T-cell (primary cell): ENCODE data around the gene PLOD2. TPM values are rescaled to one million over a fixed set of nuclear protein-coding genes. Genes with fewer than 3 reads are reported as not detected.

ENCODE experiments used
- ATAC-seq, 4 experiments: fragments of 200-7000 bp in 3 of 4; fragments of 150-1000 bp in 1 of 4; cut with Tn5 transposase; replicated peaks in 1 of 4; 1 replicate in 3 of 4; 2 replicates in 1 of 4; pipeline ENCODE4 v1.10.0; 2021; ENCODE audit warnings: moderate library complexity in 3 of 4, mild to moderate bottlenecking in 2 of 4, moderate number of reproducible peaks in 1 of 4
- CTCF ChIA-PET, 2 donors: fragments of 300-600 bp; sonication (Branson Sonifier 250); formaldehyde crosslinking; loops; one replicate each; lab custom pipeline; 2022; ENCODE audit warnings: antibody characterized with exemption in 2 of 2; lab: Charles Lee
- POLR2A ChIA-PET, 2 donors: fragments of 300-600 bp; sonication (Branson Sonifier 250); formaldehyde crosslinking; loops; one replicate each; lab custom pipeline; 2022; ENCODE audit warnings: antibody characterized with exemption in 2 of 2; lab: Charles Lee
- DNase-seq, 35 experiments: peaks; one replicate each; pipeline versions ENCODE4 v3.0.0 to v3.0.0-alpha.2; 2013 to 2023
- H3K27ac ChIP-seq: one replicate; pipeline ENCODE4 v1.5.1; 2013; ENCODE audit warnings: low read length
- H3K27me3 ChIP-seq, 2 experiments: replicated peaks in 1 of 2; 1 replicate in 1 of 2; 2 replicates in 1 of 2; pipeline versions ENCODE4 v1.6.1 to v1.7.0; 2013; ENCODE audit warnings: low read length in 1 of 2, mixed read lengths in 1 of 2; ENCODE audit not compliant: control insufficient read depth in 2 of 2, insufficient read depth in 2 of 2; ENCODE audit errors: extremely low read depth in 1 of 2
- H3K36me3 ChIP-seq, 2 donors: 1 replicate in 1 of 2; 2 replicates in 1 of 2; pipeline versions ENCODE4 v1.6.1 to v1.7.0; 2013; ENCODE audit warnings: low read length in 1 of 2; ENCODE audit not compliant: control insufficient read depth in 2 of 2, insufficient read depth in 1 of 2; ENCODE audit errors: extremely low read depth in 1 of 2
- H3K4me1 ChIP-seq, 2 experiments: 1 replicate in 1 of 2; 2 replicates in 1 of 2; pipeline versions ENCODE4 v1.6.1 to v1.7.0; 2013; ENCODE audit warnings: low read length in 2 of 2, mixed read lengths in 1 of 2; ENCODE audit not compliant: insufficient read depth in 2 of 2, control insufficient read depth in 1 of 2; ENCODE audit errors: extremely low read depth in 1 of 2
- H3K4me3 ChIP-seq, 2 donors: 1 replicate in 1 of 2; 2 replicates in 1 of 2; pipeline versions ENCODE4 v1.5.1 to v1.7.0; 2013; ENCODE audit warnings: mild to moderate bottlenecking in 2 of 2, low read length in 1 of 2, moderate library complexity in 1 of 2; ENCODE audit not compliant: control insufficient read depth in 1 of 2; ENCODE audit errors: extremely low read depth in 1 of 2
- H3K9me3 ChIP-seq: 2 replicates; pipeline ENCODE4 v1.7.0; 2013
- H3K27ac Mint-ChIP-seq, 2 donors: one replicate each; pipeline ENCODE4 v1.8.0; 2020 to 2021; ENCODE audit warnings: mild to moderate bottlenecking in 2 of 2, mixed read lengths in 2 of 2
- H3K27me3 Mint-ChIP-seq, 2 donors: one replicate each; pipeline ENCODE4 v1.8.0; 2021 to 2022; ENCODE audit warnings: mixed read lengths in 2 of 2
- H3K36me3 Mint-ChIP-seq: one replicate; pipeline ENCODE4 v1.8.0; 2021; ENCODE audit warnings: mixed read lengths
- H3K4me1 Mint-ChIP-seq, 3 donors: one replicate each; pipeline ENCODE4 v1.8.0; 2020 to 2022; ENCODE audit warnings: mixed read lengths in 3 of 3, mild to moderate bottlenecking in 1 of 3
- H3K4me3 Mint-ChIP-seq, 3 donors: one replicate each; pipeline ENCODE4 v1.8.0; 2020 to 2022; ENCODE audit warnings: mild to moderate bottlenecking in 3 of 3, mixed read lengths in 3 of 3, moderate library complexity in 3 of 3
- H3K9me3 Mint-ChIP-seq, 3 donors: one replicate each; pipeline ENCODE4 v1.8.0; 2020 to 2022; ENCODE audit warnings: mixed read lengths in 3 of 3
- WGBS: methylation state at CpG from one replicate; pipeline ENCODE4 v1.1.5; 2013; ENCODE audit warnings: missing lambda C conversion rate; ENCODE audit not compliant: insufficient coverage; 5-methylcytosine and 5-hydroxymethylcytosine counted together
- total RNA-seq, 35 experiments: library from RNA in 6 of 35; stranded (reverse) in 6 of 35; fragments of 120-200 nt in 1 of 35; gene quantifications; one replicate each; pipeline versions ENCODE4 v1.2.1 to v1.2.4 and lab custom pipeline; 2013 to 2026

The PLOD2 gene
- total RNA-seq, 5 donors from 2014 or later (not counting 1 experiment from before 2014, with no cell fraction given) = 0.28 to 0.63 (median 0.46) TPM; not detected in 1

DNA sequence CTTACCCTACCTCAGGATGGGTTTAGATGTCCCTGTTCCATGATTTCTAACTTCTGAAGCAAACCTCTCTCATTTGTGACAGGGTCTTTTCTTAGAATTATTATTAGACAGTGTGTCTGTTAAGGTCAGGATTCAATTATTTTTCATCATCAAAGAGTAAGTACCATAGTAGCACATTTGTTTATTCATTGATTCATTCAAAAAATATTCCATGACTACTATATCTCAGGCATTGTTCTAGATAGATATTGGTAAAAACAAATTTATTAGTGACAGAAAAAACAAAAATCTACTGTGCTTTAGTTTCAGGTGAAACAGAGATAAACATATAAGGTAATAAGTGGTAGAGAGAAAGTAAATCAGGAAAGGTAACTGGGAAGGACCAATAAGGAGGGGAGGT is 3.5 kb upstream of the PLOD2 start:
- no peak overlapping the region for H3K27ac ChIP-seq
- POLR2A ChIA-PET = no interaction called here
- peaks cover 0 to 6% of the 10 kb centered on the region in 2 experiments for H3K4me1 ChIP-seq
- DNase-seq (no peak), ATAC-seq (no peak)
- H3K9me3 ChIP-seq = no peaks in the 10 kb centered on the region
- peaks cover 8 to 19% (median 11%) of the 10 kb centered on the region in 3 donors for H3K4me1 Mint-ChIP-seq
- CTCF ChIA-PET = no interaction called here
- H3K4me3 ChIP-seq = no peak overlapping the region
- H3K36me3 Mint-ChIP-seq = no peaks in the 10 kb centered on the region
- H3K27ac Mint-ChIP-seq = no peak overlapping the region
- H3K27me3 Mint-ChIP-seq = peaks cover 28 to 43% of the 10 kb centered on the region in 2 donors
- H3K36me3 ChIP-seq = no peaks in the 10 kb centered on the region
- no peak overlapping the region for H3K4me3 Mint-ChIP-seq
- no peaks in the 10 kb centered on the region for H3K9me3 Mint-ChIP-seq
- H3K27me3 ChIP-seq = peaks cover 2 to 24% of the 10 kb centered on the region in 2 experiments

DNA sequence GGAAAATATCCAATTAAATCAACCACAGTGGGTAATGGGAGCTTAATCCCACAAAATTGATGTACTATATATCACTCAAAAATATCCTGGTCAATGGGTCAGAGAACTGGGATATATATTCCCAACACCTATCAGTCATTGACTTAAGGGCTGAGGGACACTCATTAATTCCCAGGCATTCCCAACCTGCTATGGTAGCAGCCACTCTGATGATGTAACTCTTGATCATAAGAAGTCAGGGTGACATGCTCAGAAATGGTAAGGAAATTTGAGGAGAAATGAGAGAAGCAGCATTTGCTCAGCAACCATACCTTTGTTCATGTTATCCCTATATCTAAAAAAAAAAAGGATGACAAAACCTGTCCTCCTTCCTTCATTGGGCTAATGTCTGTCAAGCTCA is 3.1 kb upstream of the PLOD2 start:
- H3K27me3 Mint-ChIP-seq = peaks cover 30 to 45% of the 10 kb centered on the region in 2 donors
- no peak for ATAC-seq
- CTCF ChIA-PET = no interaction called here

DNA sequence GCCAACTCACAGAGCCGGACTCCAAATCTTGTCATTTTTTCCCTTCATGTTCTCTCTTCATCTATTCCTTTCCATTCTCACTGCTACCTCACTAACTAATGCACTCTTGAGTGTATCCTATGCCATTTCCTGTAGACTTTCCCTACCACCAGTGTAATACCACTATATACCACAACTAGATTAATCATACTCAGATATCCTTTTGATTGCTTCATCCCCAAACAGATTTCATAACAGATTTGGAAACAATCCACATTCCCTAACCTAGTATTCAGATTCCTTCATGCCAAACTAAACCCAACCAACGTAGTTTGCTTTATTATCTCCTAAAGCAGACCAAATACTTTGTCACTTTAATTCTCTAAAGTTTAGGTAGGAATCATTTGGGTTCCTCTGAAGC is 2.6 kb upstream of the PLOD2 start:
- H3K9me3 Mint-ChIP-seq = no peaks in the 10 kb centered on the region
- no peak overlapping the region for H3K27ac ChIP-seq
- peak overlapping the region in 1 of 2 donors; percentile 29 for H3K27ac Mint-ChIP-seq
- H3K9me3 ChIP-seq = no peaks in the 10 kb centered on the region
- POLR2A ChIA-PET = no interaction called here
- WGBS = 71% methylated on average over 1 of the region's 2 CpGs
- no peak overlapping the region for H3K4me3 Mint-ChIP-seq
- no peak for DNase-seq
- H3K36me3 Mint-ChIP-seq = no peaks in the 10 kb centered on the region
- ATAC-seq = no peak
- no peak overlapping the region for H3K4me3 ChIP-seq
- peaks cover 0 to 6% of the 10 kb centered on the region in 2 experiments for H3K4me1 ChIP-seq
- peaks cover 34 to 48% of the 10 kb centered on the region in 2 donors for H3K27me3 Mint-ChIP-seq
- CTCF ChIA-PET = no interaction called here
- peaks cover 2 to 24% of the 10 kb centered on the region in 2 experiments for H3K27me3 ChIP-seq
- H3K4me1 Mint-ChIP-seq = peaks cover 8 to 19% (median 11%) of the 10 kb centered on the region in 3 donors
- H3K36me3 ChIP-seq = no peaks in the 10 kb centered on the region

More for the DNA sequence above, 3.1 kb upstream of the PLOD2 start:
- H3K4me1 Mint-ChIP-seq = peaks cover 8 to 19% (median 11%) of the 10 kb centered on the region in 3 donors
- H3K36me3 Mint-ChIP-seq = no peaks in the 10 kb centered on the region
- H3K4me3 Mint-ChIP-seq = no peak overlapping the region
- H3K27me3 ChIP-seq = peaks cover 2 to 24% of the 10 kb centered on the region in 2 experiments
- H3K4me3 ChIP-seq = no peak overlapping the region
- no peaks in the 10 kb centered on the region for H3K9me3 ChIP-seq
- no peaks in the 10 kb centered on the region for H3K36me3 ChIP-seq
- H3K4me1 ChIP-seq = peaks cover 0 to 6% of the 10 kb centered on the region in 2 experiments
- no peak for DNase-seq
- no peak overlapping the region for H3K27ac ChIP-seq
- no peak overlapping the region for H3K27ac Mint-ChIP-seq
- POLR2A ChIA-PET = no interaction called here
- H3K9me3 Mint-ChIP-seq = no peaks in the 10 kb centered on the region

DNA sequence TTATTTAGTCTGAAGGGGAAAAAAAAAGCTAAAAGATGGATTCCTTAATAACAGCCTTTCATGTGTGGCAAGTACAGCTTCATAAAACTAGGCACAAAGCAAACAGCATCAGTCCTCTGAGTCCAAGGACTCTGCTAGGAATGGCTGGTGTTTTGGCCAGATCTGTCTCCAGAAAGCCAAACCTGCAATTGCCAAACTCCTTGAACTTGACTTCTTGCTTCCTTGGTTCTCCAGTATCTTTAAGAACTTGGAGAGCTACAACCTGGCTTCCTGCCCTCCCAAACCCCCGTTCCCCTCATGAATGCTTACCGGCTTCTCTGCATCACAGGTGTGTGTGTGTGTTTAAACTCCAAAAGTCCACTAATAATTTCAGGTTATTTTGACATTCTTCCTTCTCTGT is 1.6 kb upstream of the PLOD2 start:
- H3K27ac Mint-ChIP-seq = no peak overlapping the region
- no CpG with 5 or more reads among the region's 2 CpGs for WGBS
- CTCF ChIA-PET = interaction anchor here in 1 of 2 donors (0.5 kb wide), 1 partner anchor 28 kb away, joined by 3 read pairs; no protein-coding TSS in a partner anchor

DNA sequence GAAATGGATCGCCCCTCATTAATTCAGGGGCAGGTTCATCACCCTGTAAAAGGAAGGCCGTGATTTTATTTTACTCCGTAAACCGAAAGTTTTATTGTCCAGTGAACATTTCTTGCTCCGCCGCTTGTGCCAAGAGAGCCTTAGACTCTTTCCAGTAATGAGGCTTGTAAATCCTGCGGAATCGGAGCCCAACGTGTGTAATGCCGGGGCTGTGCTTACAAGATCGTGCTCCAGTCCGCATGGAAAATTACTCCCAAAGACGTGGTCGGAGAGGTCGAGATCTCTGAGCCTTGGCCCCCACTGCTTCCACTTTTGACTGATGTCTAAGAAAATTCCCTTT is 649 bp upstream of the PLOD2 start:
- Mint-ChIP-seq H3K27ac (no peak overlapping the region), H3K9me3 (no peaks in the 10 kb centered on the region), H3K4me3 (peak overlapping the region; percentile 25 to 41 (median 38)), H3K27me3 (peaks cover 39 to 48% of the 10 kb centered on the region in 2 donors), H3K36me3 (no peaks in the 10 kb centered on the region), H3K4me1 (peaks cover 8 to 19% (median 11%) of the 10 kb centered on the region in 3 donors)
- no peak for ATAC-seq
- peaks cover 2 to 24% of the 10 kb centered on the region in 2 experiments for H3K27me3 ChIP-seq
- CTCF ChIA-PET = no interaction called here
- no peaks in the 10 kb centered on the region for H3K36me3 ChIP-seq
- H3K4me3 ChIP-seq = no peak overlapping the region
- 34% methylated on average over 12 of the region's 15 CpGs for WGBS
- H3K4me1 ChIP-seq = peaks cover 0 to 6% of the 10 kb centered on the region in 2 experiments
- no peaks in the 10 kb centered on the region for H3K9me3 ChIP-seq
- no peak for DNase-seq
- POLR2A ChIA-PET = no interaction called here
- H3K27ac ChIP-seq = no peak overlapping the region

More for the DNA sequence above, 1.6 kb upstream of the PLOD2 start:
- no peak overlapping the region for H3K4me3 Mint-ChIP-seq
- peaks cover 0 to 6% of the 10 kb centered on the region in 2 experiments for H3K4me1 ChIP-seq
- H3K9me3 Mint-ChIP-seq = no peaks in the 10 kb centered on the region
- no peak overlapping the region for H3K4me3 ChIP-seq
- H3K36me3 Mint-ChIP-seq = no peaks in the 10 kb centered on the region
- ATAC-seq = no peak
- no peaks in the 10 kb centered on the region for H3K36me3 ChIP-seq
- H3K4me1 Mint-ChIP-seq = peaks cover 8 to 19% (median 11%) of the 10 kb centered on the region in 3 donors
- H3K27me3 ChIP-seq = peaks cover 2 to 24% of the 10 kb centered on the region in 2 experiments
- peaks cover 34 to 48% of the 10 kb centered on the region in 2 donors for H3K27me3 Mint-ChIP-seq
- H3K27ac ChIP-seq = no peak overlapping the region
- POLR2A ChIA-PET = no interaction called here
- no peak for DNase-seq
- no peaks in the 10 kb centered on the region for H3K9me3 ChIP-seq

DNA sequence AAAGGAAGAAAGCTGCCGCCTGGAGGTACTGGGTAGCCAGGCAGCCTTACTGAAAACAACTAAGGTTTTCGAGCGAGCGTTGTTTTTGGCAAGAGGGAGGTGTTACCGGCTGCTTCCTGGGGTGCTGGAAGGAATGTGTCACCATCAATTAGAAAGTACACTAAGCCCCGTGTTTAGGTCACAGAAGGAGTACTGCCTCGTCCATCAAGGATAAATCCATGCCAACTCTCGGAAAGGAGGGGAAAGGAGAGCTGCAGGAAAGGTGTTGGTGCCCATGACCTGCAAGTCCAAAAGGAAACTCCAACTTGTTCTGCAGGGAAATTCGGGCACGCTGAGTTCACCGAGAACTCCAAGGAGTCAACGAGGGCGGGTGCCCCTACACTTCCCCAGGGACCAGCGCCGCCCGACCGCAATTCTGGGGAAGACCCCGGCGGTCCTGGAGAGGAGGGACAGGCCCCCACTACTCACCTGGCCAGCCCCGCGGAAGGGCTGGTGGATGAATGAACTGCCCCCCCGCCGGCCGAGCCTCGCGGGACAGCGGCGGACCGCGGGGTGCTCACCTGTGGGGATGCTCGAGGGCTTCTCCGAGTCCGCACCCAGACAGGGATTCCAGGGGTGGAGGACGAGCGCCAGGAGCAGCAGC is 542 bp downstream of the PLOD2 start:
- H3K27ac ChIP-seq = no peak overlapping the region
- DNase-seq (no peak), ATAC-seq (no peak)
- Mint-ChIP-seq H3K9me3 (no peaks in the 10 kb centered on the region), H3K36me3 (no peaks in the 10 kb centered on the region), H3K4me3 (peak overlapping the region; percentile 15 to 59 (median 46)), H3K4me1 (peaks cover 8 to 19% (median 11%) of the 10 kb centered on the region in 3 donors), H3K27me3 (peaks cover 42 to 48% of the 10 kb centered on the region in 2 donors), H3K27ac (no peak overlapping the region)
- H3K9me3 ChIP-seq = no peaks in the 10 kb centered on the region
- no peaks in the 10 kb centered on the region for H3K36me3 ChIP-seq
- 4% methylated on average over 31 of the region's 35 CpGs for WGBS
- H3K4me1 ChIP-seq = peaks cover 0 to 6% of the 10 kb centered on the region in 2 experiments
- peak overlapping the region in 1 of 2 donors; percentile 23 for H3K4me3 ChIP-seq
- CTCF ChIA-PET = no interaction called here
- peaks cover 2 to 24% of the 10 kb centered on the region in 2 experiments for H3K27me3 ChIP-seq
- POLR2A ChIA-PET = no interaction called here
